HG03558 (cell line): ENCODE results near the gene PHLDA2.
"Not testable (repeated sequence)": the region's sequence is repeated elsewhere in the genome, so short reads cannot be mapped to it uniquely, and the experiment has no call there.

Source experiments
- ATAC-seq: cut with Tn5 transposase; IDR thresholded peaks from one replicate; pipeline ENCODE4 v1.9.1; 2021; ENCODE audit warnings: moderate number of reproducible peaks; ENCODE audit not compliant: unreplicated experiment; ENCODE audit errors: extremely low read depth

PHLDA2 gene

GRCh38 chr11:2945757-2946287, 16.6 kb upstream of the PHLDA2 start:
- ATAC-seq = no peak

- no peak for ATAC-seq
Observed at GRCh38 chr11:2945031-2945756, 16.0 kb upstream of the PHLDA2 start.

GRCh38 chr11:2944530-2944929, 15.3 kb upstream of the PHLDA2 start:
- ATAC-seq = no peak

DNA sequence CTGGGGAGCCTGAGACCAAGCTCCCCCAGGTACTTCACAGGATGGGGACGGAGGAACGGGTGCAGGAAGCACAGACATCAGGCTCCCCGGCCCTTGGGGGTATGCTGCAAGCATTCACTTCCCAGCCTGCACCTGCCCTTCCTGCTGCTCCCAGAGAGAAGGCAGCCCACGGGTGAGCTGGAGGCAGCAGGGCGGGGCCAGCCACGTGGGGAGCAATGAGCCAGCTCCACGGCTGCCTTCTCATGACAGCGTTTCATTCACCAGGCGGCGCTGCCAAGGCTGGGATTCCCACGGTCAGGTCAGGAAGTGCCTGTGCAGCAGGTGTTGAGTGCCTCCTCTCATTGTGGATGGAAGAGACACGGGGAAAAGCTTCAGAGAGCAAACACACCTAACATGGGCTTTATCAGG, 14.5 kb upstream of the PHLDA2 start:
- ATAC-seq = no peak

- no peak for ATAC-seq
Observed at GRCh38 chr11:2942872-2943710, 13.9 kb upstream of the PHLDA2 start.

DNA sequence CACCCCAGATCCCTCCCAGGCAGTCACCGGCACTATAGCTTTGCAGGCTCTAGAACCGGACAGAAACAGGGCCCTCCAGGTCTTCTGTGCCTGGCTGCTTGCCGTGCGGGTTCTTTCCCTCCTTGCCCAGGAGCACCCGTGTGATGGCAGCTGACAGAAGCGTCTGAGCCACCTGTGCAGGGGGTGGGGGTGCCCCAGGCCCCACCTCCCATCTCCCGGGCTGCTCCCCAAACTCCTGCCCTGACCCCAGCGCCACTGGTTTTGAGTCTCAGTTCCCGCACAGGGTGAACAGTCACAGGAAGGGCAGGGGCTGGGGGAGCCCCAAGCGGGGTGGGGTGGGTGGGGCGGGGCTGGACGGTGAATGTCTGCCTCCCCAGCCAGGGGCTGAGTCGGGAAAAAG, 13.2 kb upstream of the PHLDA2 start:
- no peak for ATAC-seq

GRCh38 chr11:2940921-2941821, 12.0 kb upstream of the PHLDA2 start:
- no peak for ATAC-seq

DNA sequence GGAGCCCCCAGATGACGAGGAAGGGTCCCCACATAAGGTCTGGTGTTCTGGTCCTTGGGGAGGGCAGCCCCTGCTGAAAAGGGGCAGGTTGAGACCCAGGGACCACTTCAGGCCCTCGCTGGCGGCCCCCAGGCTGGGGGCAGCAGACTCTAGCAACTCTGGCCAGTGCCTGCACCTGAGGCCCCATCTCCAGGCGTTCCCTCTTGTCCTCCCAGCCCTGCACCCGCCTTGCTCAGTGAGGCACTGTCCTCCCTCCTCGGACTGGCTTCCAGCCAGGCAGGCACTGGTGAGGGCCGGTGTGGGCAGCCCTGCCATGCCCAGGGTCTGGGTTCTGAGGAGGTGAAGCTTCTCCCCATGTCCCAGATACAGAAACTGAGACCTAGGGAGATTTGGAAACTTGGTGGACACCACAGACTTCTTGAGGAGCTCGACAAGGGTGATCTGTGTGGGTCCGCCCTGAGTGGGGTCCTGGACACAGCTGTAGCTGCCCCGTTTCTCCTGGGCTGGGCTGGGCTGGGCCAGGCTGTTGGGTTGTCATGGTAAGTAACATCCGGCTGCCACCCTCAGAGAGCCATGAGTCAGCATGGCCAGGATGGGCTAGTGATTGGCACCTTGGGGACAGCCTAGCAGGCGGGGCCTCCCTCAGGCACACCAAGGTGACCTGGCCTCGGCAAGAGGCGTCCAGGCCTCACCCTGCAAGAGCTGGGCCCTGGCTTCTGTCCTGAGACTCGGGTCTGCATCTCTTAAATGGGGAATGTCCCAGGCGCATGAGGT, 11.1 kb upstream of the PHLDA2 start:
- no peak for ATAC-seq

GRCh38 chr11:2938458-2939418, 9.5 kb upstream of the PHLDA2 start:
- not testable (repeated sequence) for ATAC-seq

- ATAC-seq = not testable (repeated sequence)
Observed at GRCh38 chr11:2937641-2938457, 8.6 kb upstream of the PHLDA2 start.

GRCh38 chr11:2934611-2935239, 5.5 kb upstream of the PHLDA2 start:
- ATAC-seq = no peak

DNA sequence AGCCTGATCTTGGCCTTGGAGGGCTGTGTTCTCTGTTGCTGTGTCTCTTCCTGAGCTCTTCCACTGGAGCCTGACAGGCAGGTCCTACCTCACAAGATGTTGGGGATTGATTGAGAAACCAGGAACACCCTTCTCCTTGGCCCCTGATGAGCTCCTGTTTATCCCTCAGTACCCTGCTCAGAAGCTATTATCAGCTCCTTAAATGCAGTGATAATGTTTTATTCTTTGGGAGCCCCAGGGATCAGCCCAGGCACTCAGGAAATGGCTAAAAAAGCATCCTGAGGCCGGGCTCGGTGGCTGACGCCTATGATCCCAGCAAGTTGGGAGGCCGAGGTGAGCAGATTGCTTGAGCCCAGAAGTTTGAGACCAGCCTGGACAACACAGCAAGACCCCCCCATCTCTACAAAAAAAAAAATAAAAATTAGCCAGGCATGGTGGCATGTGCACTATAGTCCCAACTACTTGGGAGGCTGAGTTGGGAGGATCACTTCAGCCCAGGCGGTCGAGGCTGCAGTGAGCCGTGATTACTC, 4.9 kb upstream of the PHLDA2 start:
- ATAC-seq = no peak

- ATAC-seq = no peak
Observed at GRCh38 chr11:2933375-2934020, 4.3 kb upstream of the PHLDA2 start.

DNA sequence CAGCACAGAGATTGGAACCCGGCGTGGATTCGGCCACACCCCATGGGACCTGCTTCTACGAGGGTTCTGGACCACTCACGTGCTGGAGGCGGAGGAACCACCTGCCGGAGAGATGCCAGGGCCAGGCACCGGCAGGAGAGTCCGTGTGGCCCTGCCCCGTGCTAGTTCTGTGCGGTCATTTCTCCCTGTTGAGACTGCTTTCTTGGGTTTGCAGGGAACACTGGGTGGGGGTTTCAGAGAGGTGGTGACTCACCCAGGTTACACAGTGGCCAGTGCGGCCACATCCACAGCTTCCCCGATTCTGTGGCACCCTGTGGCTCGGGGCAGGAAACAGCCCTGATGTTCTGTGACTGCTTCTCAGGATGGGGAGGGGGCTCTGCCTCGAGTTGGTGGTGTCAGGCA, 3.6 kb upstream of the PHLDA2 start:
- ATAC-seq = no peak

GRCh38 chr11:2931771-2932738, 2.8 kb upstream of the PHLDA2 start:
- no peak for ATAC-seq

GRCh38 chr11:2931420-2931746, 2.2 kb upstream of the PHLDA2 start:
- no peak for ATAC-seq
